GM03348 (cell line): Measurements from ENCODE around the gene DCHS2.

ENCODE experiments used
- DNase-seq: peaks from one replicate; pipeline ENCODE4 v3.0.0; 2012; ENCODE audit warnings: low spot score

The DCHS2 gene

GRCh38 chr4:154491341-154492271 is at the start of gene DCHS2:
TSS of gene DCHS2 (minus strand) at chr4:154491799. CDS start at chr4:154491355, 444 bp downstream.
- DNase-seq, result peak; percentile 48

GRCh38 chr4:154534296-154534695 is 42.7 kb upstream of the DCHS2 start:
- DNase-seq, result no peak

GRCh38 chr4:154529728-154530519 is 38.3 kb upstream of the DCHS2 start:
- no peak for DNase-seq

GRCh38 chr4:154528869-154529268 is 37.3 kb upstream of the DCHS2 start:
- DNase-seq, result no peak

- DNase-seq, result no peak
These were observed 35.7 kb upstream of the DCHS2 start for GRCh38 chr4:154527308-154527707.

GRCh38 chr4:154526151-154526550 is 34.6 kb upstream of the DCHS2 start:
- DNase-seq, result no peak

GRCh38 chr4:154521607-154522006 is 30.0 kb upstream of the DCHS2 start:
- no peak for DNase-seq

- DNase-seq, result no peak
These were observed 27.6 kb upstream of the DCHS2 start for GRCh38 chr4:154519214-154519613.

- DNase-seq, result no peak
These were observed 26.0 kb upstream of the DCHS2 start for GRCh38 chr4:154517591-154517990.

GRCh38 chr4:154516318-154517029 is 24.9 kb upstream of the DCHS2 start:
- DNase-seq, result no peak

GRCh38 chr4:154511981-154512380 is 20.4 kb upstream of the DCHS2 start:
- DNase-seq, result no peak

- no peak for DNase-seq
These were observed 19.9 kb upstream of the DCHS2 start for GRCh38 chr4:154511548-154511947.

GRCh38 chr4:154507156-154507555 is 15.6 kb upstream of the DCHS2 start:
- no peak for DNase-seq

GRCh38 chr4:154506253-154506652 is 14.7 kb upstream of the DCHS2 start:
- DNase-seq, result peak; percentile 41

GRCh38 chr4:154503598-154503997 is 12.0 kb upstream of the DCHS2 start:
- peak; percentile 24 for DNase-seq

GRCh38 chr4:154502111-154502510 is 10.5 kb upstream of the DCHS2 start:
- DNase-seq, result no peak

- DNase-seq, result no peak
These were observed 6.3 kb upstream of the DCHS2 start for GRCh38 chr4:154497889-154498288.

- no peak for DNase-seq
These were observed 4.3 kb upstream of the DCHS2 start for GRCh38 chr4:154495867-154496266.

- DNase-seq, result no peak
These were observed 689 bp upstream of the DCHS2 start for GRCh38 chr4:154492288-154492687.

- DNase-seq, result peak; percentile 46
These were observed 837 bp downstream of the DCHS2 start for GRCh38 chr4:154490583-154491340.

GRCh38 chr4:154490234-154490582 is 1.4 kb downstream of the DCHS2 start:
- no peak for DNase-seq
